ENCODE data around the gene POPDC3. TPM values are rescaled to one million over a fixed set of nuclear protein-coding genes. Genes with fewer than 3 reads are reported as not detected.

Gene POPDC3
- total RNA-seq, 1 experiment from 2014 or later: 5.7 TPM

GRCh38 chr6:105178636-105179035, 1.2 kb downstream of the POPDC3 start:
- Histone ChIP-seq H3K79me2 (ENCODE audit: insufficient read depth, low read length) (no peaks in the 10 kb centered on the region), H3K14ac (ENCODE audit: insufficient read depth, low read length) (no peak overlapping the region), H3K79me1 (ENCODE audit: insufficient read depth, low read depth, low read length, poor library complexity, severe bottlenecking) (no peaks in the 10 kb centered on the region), H2BK120ac (ENCODE audit: low read depth, low read length, poor library complexity, severe bottlenecking) (no peak overlapping the region), H4K20me1 (ENCODE audit: control insufficient read depth, insufficient read depth, insufficient read length) (no peaks in the 10 kb centered on the region), H3K4me2 (ENCODE audit: insufficient read depth, insufficient read length, low read length) (no peak overlapping the region), H2BK20ac (ENCODE audit: low read depth, low read length, poor library complexity, severe bottlenecking) (no peak overlapping the region), H4K8ac (replicated peaks; ENCODE audit: insufficient read length, low read depth, low read length) (no peak overlapping the region), H3K23ac (ENCODE audit: insufficient read length, low read depth, low read length) (no peak overlapping the region), H3K27ac (ENCODE audit: insufficient read length, low read depth, low read length) (no peak overlapping the region), H4K5ac (ENCODE audit: insufficient read length, low read depth, low read length) (no peak overlapping the region), H3K27me3 (ENCODE audit: insufficient read depth, low read length) (no peaks in the 10 kb centered on the region; the same call in 1 of the 2 replicates), H3K9me3 (ENCODE audit: control insufficient read depth, low read depth, low read length) (no peaks in the 10 kb centered on the region), H3K23me2 (ENCODE audit: insufficient read length, low read depth, low read length, poor library complexity, severe bottlenecking) (peaks cover 7% of the 10 kb centered on the region), H2BK15ac (ENCODE audit: low read depth, low read length) (no peak overlapping the region), H3K4me1 (ENCODE audit: insufficient read depth, low read length) (peaks cover 2% of the 10 kb centered on the region; the same call in 1 of the 2 replicates), H2BK12ac (ENCODE audit: insufficient read length, low read depth, low read length) (no peak overlapping the region), H2AK5ac (ENCODE audit: insufficient read length, low read length) (no peak overlapping the region), H2AFZ (ENCODE audit: low read length) (no peak overlapping the region), H3K4ac (ENCODE audit: low read depth, low read length) (no peak overlapping the region), H2BK5ac (ENCODE audit: insufficient read length, low read length) (no peak overlapping the region), H3K56ac (ENCODE audit: insufficient read length, low read depth, low read length) (no peak overlapping the region), H3K9ac (ENCODE audit: extremely low read depth, insufficient read length, low read length) (no peak overlapping the region), H3K18ac (ENCODE audit: insufficient read length, low read depth, low read length) (no peak overlapping the region), H4K91ac (ENCODE audit: insufficient read length, low read depth, low read length) (no peak overlapping the region), H3T11ph (ENCODE audit: low read length) (no peak overlapping the region)
- H3K27me3 Mint-ChIP-seq (ENCODE audit: low read depth): peaks cover 25% of the 10 kb centered on the region
- WGBS (ENCODE audit: extremely low coverage, insufficient read length, low lambda C conversion rate): no CpG with 5 or more reads among the region's 5 CpGs
- DNase-seq: no peak
- no peak for TF ChIP-seq CTCF (conservative IDR thresholded peaks at IDR 0.05)
- no peak overlapping the region for H3K27ac Mint-ChIP-seq
- no peaks in the 10 kb centered on the region; a peak in 1 of 5 replicates for H3K9me3 Mint-ChIP-seq
- H3K4me3 Mint-ChIP-seq: peak overlapping the region; percentile 72 to 83; a peak in 4 of 5 replicates
- H3K36me3 Mint-ChIP-seq (ENCODE audit: insufficient read depth in 1 of 3, low read depth in 3 of 3): no peaks in the 10 kb centered on the region; a peak in 1 of 7 replicates
- peaks cover 29 to 43% of the 10 kb centered on the region in 2 experiments for H3K4me1 Mint-ChIP-seq
